ENCODE results near the gene MOV10L1. TPM values are rescaled to one million over a fixed set of nuclear protein-coding genes. Genes with fewer than 3 reads are reported as not detected.

MOV10L1 gene
- total and polyA plus RNA-seq, 9 of the 15 experiments (the other 6 are each of a cell fraction or from before 2014, with no cell fraction given): 0.06 to 0.43 (median 0.15) TPM

- Histone ChIP-seq H3K9ac (ENCODE audit: insufficient read depth in 1 of 2, low read depth in 2 of 2, low read length in 2 of 2) (no peak overlapping the region), H3K79me2 (ENCODE audit: control insufficient read depth, insufficient read depth, low read length) (peaks cover 20% of the 10 kb centered on the region), H2AFZ (ENCODE audit: low read depth, low read length) (no peak overlapping the region), H3K27ac (ENCODE audit: extremely low read depth, low read depth, low read length) (no peak overlapping the region), H3K4me2 (ENCODE audit: insufficient read depth, low read length) (no peak overlapping the region), H3K36me3 (ENCODE audit: control insufficient read depth, insufficient read depth, low read length) (peaks cover 3% of the 10 kb centered on the region; the same call in 1 of the 3 replicates), H3K4me3 (no peak overlapping the region), H4K20me1 (replicated peaks; ENCODE audit: control insufficient read depth, insufficient read depth, low read length) (no peaks in the 10 kb centered on the region; the same call in 1 of the 2 replicates), H3K9me3 (replicated peaks; ENCODE audit: control insufficient read depth, insufficient read depth, low read depth, low read length) (no peaks in the 10 kb centered on the region), H3K4me1 (replicated peaks in 1 of 2; ENCODE audit: control insufficient read depth in 2 of 2, insufficient read depth in 2 of 2, low read length in 2 of 2) (peaks cover 8 to 71% of the 10 kb centered on the region in 2 experiments), H3K27me3 (ENCODE audit: control insufficient read depth in 2 of 2, insufficient read depth in 2 of 2, low read length in 2 of 2) (no peaks in the 10 kb centered on the region), H3K9me1 (ENCODE audit: control insufficient read depth, insufficient read depth, low read length) (no peaks in the 10 kb centered on the region)
- in situ Hi-C loops (cut with MboI) (no loop called here), intact Hi-C loops (cut with micrococcal nuclease) (no loop called here)
- no peak for FAIRE-seq
- ATAC-seq: no peak
- TF ChIP-seq ZNF347 (CRISPR knock-in tag; IDR thresholded peaks at IDR 0.05; ENCODE audit: low read depth) (no peak), ZNF174 (CRISPR knock-in tag; IDR thresholded peaks at IDR 0.05) (no peak), POLR2G (IDR thresholded peaks at IDR 0.05; ENCODE audit: low read depth, low read length) (0 out of 2 replicates have a peak, but pooled peaks have one; percentile 28)
- no peak for DNase-seq (ENCODE audit: extremely low read depth in 1 of 4, low spot score in 3 of 4)
- CTCF ChIA-PET (ENCODE audit: low intra/inter-chr PET ratio): no interaction called here
- POLR2A ChIA-PET: interaction anchor here (1.6 kb wide), 1 partner anchor 12 kb away, joined by 7 read pairs; the partner anchor contains the start of gene PANX2
- 73% methylated on average over 3 of the region's 19 CpGs for WGBS (ENCODE audit: insufficient coverage, low coverage, missing lambda C conversion rate)
- BruUV-seq (replicated peaks): no TSS peak
Measured at GRCh38 chr22:50183141-50183971, 93.5 kb downstream of the MOV10L1 start.

Measured in K562 (cell line).